Gastrocnemius medialis (tissue), 4 donors: ENCODE data around the gene PRKCH. TPM values are rescaled to one million over a fixed set of nuclear protein-coding genes. Genes with fewer than 3 reads are reported as not detected.
A peak's percentile ranks its signal among the peaks of the same experiment; 100 is the strongest.

ENCODE experiments used
- ATAC-seq, 2 donors: fragments of 150-250 bp; one replicate each; pipeline ENCODE4 v1.9.1; 2016
- DNase-seq, 2 donors: peaks; one replicate each; pipeline ENCODE4 v3.0.0-alpha.2; 2019
- H3K27ac ChIP-seq, 4 donors: fragments of 200-600 bp; sonication (generic); 1 replicate in 1 of 4; 2 replicates in 3 of 4; pipeline ENCODE4 v1.5.1; 2016 to 2018; ENCODE audit warnings: mild to moderate bottlenecking in 2 of 4, moderate library complexity in 1 of 4
- H3K27me3 ChIP-seq, 3 donors: fragments of 200-600 bp; sonication (generic) in 2 of 3; 1 replicate in 1 of 3; 2 replicates in 2 of 3; pipeline versions ENCODE4 v1.5.1 to v1.6.0; 2016 to 2019; ENCODE audit warnings: mild to moderate bottlenecking in 1 of 3, moderate library complexity in 1 of 3
- H3K36me3 ChIP-seq, 2 donors: fragments of 200-600 bp; sonication (generic) in 1 of 2; one replicate each; pipeline ENCODE4 v1.5.1; 2017 to 2018
- H3K4me1 ChIP-seq, 2 donors: fragments of 200-600 bp; sonication (generic) in 1 of 2; one replicate each; pipeline ENCODE4 v1.5.1; 2016 to 2017; ENCODE audit warnings: mild to moderate bottlenecking in 2 of 2
- H3K4me3 ChIP-seq, 4 donors: fragments of 200-600 bp; sonication (generic) in 3 of 4; 1 replicate in 1 of 4; 2 replicates in 3 of 4; pipeline ENCODE4 v1.5.1; 2016 to 2019; ENCODE audit warnings: mild to moderate bottlenecking in 2 of 4
- H3K9me3 ChIP-seq, 3 donors: fragments of 200-600 bp; sonication (generic) in 2 of 3; 1 replicate in 1 of 3; 2 replicates in 2 of 3; pipeline ENCODE4 v1.5.1; 2016 to 2019
- POLR2A ChIP-seq, 2 donors: fragments of 450-650 bp; IDR thresholded peaks; one replicate each; pipeline ENCODE4 v1.6.1; 2017; ENCODE audit warnings: antibody characterized with exemption in 2 of 2, mild to moderate bottlenecking in 2 of 2, moderate library complexity in 2 of 2
- in situ Hi-C, 4 donors: fragments of 200-750 bp; cut with MboI; loops; one replicate each; pipeline versions ENCODE4 v1.15.0 to v1.8.0; 2017; ENCODE audit warnings: low sequenced_read_pairs in 4 of 4
- intact Hi-C: fragments of 100-400 bp; cut with DNase I; formaldehyde crosslinking; loops from one replicate; pipeline ENCODE4 v1.15.1; 2023; ENCODE audit warnings: low total_unique reads
- total RNA-seq, 4 donors: library from RNA; depleted of rRNA; stranded (reverse); fragments of >200 nt; gene quantifications; one replicate each; pipeline versions ENCODE4 v1.1.0 to v1.2.3, GENCODE V29; 2016
- TF ChIP-seq, protein P1 (sequence below), 5 experiments: fragments of 450-650 bp in 3 of 5; fragments of 200-600 bp in 2 of 5; sonication (generic) in 2 of 5; IDR thresholded peaks in 4 of 5; conservative IDR thresholded peaks in 1 of 5; 1 replicate in 4 of 5; 2 replicates in 1 of 5; pipeline ENCODE4 v1.5.1; 2016 to 2019; ENCODE audit warnings: antibody characterized with exemption in 5 of 5, mild to moderate bottlenecking in 3 of 5, moderate library complexity in 3 of 5

PRKCH gene
- total RNA-seq, 4 donors from 2014 or later: 11.3 to 32.4 (median 16.6) TPM

DNA sequence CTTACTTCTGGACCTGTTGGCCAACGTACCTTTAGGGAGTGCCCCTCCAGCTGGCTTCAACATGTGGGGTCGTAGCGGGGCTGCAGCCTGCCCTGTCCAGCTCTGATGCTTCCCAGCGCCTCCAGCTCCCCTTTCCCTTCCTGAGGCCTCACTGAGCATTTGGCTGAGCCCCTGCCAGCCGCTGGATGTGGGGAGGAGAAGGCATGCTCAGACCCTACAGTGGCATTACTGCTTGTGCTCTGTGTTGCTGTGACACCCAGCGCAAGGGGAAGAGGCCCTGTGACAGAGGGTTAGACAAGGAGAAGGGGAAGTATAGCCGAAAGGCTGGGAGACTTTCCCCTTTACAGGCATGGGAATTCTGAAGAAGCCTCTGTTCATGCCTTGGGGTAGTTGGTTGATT, 145.9 kb downstream of the PRKCH start:
- intact Hi-C loops (no loop called here), in situ Hi-C loops (loop anchor here in 3 of 4 donors (10.0 to 25.0 kb wide), 5 partner anchors 258 to 670 kb away; no protein-coding TSS in a partner anchor)
- peaks cover 10 to 34% of the 10 kb centered on the region in 2 donors for H3K4me1 ChIP-seq
- no peaks in the 10 kb centered on the region for H3K9me3 ChIP-seq
- TF ChIP-seq, protein P1, sequence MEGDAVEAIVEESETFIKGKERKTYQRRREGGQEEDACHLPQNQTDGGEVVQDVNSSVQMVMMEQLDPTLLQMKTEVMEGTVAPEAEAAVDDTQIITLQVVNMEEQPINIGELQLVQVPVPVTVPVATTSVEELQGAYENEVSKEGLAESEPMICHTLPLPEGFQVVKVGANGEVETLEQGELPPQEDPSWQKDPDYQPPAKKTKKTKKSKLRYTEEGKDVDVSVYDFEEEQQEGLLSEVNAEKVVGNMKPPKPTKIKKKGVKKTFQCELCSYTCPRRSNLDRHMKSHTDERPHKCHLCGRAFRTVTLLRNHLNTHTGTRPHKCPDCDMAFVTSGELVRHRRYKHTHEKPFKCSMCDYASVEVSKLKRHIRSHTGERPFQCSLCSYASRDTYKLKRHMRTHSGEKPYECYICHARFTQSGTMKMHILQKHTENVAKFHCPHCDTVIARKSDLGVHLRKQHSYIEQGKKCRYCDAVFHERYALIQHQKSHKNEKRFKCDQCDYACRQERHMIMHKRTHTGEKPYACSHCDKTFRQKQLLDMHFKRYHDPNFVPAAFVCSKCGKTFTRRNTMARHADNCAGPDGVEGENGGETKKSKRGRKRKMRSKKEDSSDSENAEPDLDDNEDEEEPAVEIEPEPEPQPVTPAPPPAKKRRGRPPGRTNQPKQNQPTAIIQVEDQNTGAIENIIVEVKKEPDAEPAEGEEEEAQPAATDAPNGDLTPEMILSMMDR (IDR thresholded peaks at IDR 0.05 in 4 of 5, conservative IDR thresholded peaks at IDR 0.05 in 1 of 5): no peak
- no peak for TF ChIP-seq POLR2A (IDR thresholded peaks at IDR 0.05)
- ATAC-seq (no peak), DNase-seq (no peak)
- no peaks in the 10 kb centered on the region for H3K36me3 ChIP-seq
- no peak overlapping the region for H3K4me3 ChIP-seq
- peak overlapping the region in 1 of 4 donors; percentile 35 for H3K27ac ChIP-seq
- no peaks in the 10 kb centered on the region for H3K27me3 ChIP-seq

DNA sequence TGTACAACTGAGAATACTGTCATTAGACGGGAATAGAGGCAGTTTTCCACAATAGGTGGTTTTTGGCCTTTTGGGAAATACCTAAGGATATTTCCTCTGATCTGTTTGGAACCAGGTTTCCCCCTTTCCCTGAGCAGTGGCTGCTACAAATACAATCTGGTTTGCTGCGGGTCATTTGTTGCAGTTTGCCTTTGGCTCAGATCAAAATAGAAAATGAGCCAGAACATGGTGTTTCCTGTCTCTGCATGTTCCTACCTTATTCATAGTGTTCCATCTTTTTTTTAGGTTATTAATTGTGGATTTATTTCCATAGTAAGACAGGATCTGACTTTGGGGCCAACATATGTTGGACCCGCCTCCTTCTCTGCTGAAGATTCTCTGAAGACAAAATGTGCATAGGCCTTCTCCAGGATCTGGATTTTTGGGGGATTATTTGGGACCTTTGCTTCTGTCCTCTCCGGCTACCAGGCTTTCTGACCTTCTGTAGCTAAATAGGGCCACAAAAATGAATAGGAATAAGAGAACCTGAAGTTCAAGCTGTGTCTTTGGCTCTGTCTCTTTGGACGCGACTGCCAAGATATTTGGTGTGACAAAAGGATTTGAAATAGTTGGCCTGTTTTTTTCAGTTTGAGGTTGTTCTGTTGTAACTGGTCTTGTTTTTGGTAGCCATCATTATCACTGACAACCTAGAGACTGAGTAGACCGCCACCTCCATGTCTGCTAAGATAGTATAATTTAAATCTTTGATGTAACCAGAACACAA, 146.9 kb downstream of the PRKCH start:
- peak overlapping the region in 2 of 4 donors; percentile 24 to 35 for H3K27ac ChIP-seq
- intact Hi-C loops: no loop called here
- no peaks in the 10 kb centered on the region for H3K9me3 ChIP-seq
- no peak for ATAC-seq
- in situ Hi-C loops: loop anchor here in 3 of 4 donors (10.0 to 25.0 kb wide), 5 partner anchors 257 to 669 kb away; no protein-coding TSS in a partner anchor
- TF ChIP-seq POLR2A (IDR thresholded peaks at IDR 0.05): no peak
- TF ChIP-seq, protein P1 (IDR thresholded peaks at IDR 0.05 in 4 of 5, conservative IDR thresholded peaks at IDR 0.05 in 1 of 5): no peak
- H3K27me3 ChIP-seq: no peaks in the 10 kb centered on the region
- H3K36me3 ChIP-seq: no peaks in the 10 kb centered on the region
- H3K4me1 ChIP-seq: peaks cover 10 to 40% of the 10 kb centered on the region in 2 donors
- no peak for DNase-seq
- H3K4me3 ChIP-seq: no peak overlapping the region

DNA sequence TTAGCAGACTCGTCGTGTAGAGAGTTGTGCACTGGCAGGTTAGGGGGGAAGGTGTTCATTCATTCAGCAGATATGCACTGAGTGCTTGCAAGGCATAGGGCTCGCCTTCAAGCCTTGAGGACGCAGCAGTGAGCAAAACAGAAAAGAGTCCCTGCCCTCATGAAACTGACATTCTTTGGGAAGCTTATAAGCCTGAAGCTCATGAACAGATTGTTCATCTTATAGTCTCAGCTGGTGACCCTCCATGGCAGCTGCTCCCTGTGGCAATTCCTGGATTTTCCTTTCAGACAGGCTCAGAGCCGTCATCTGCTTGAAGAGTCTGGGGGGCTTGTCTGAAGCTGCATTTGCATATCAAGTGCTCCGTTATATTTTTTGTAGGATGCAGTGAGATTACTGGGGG, 148.4 kb downstream of the PRKCH start:
- H3K4me1 ChIP-seq: peaks cover 10 to 41% of the 10 kb centered on the region in 2 donors
- DNase-seq: no peak
- H3K4me3 ChIP-seq: no peak overlapping the region
- no peaks in the 10 kb centered on the region for H3K9me3 ChIP-seq
- H3K36me3 ChIP-seq: no peaks in the 10 kb centered on the region
- in situ Hi-C loops (loop anchor here (5.0 to 25.0 kb wide), 6 partner anchors 255 to 668 kb away; no protein-coding TSS in a partner anchor), intact Hi-C loops (no loop called here)
- peak overlapping the region in 1 of 4 donors; percentile 71 for H3K27ac ChIP-seq
- no peaks in the 10 kb centered on the region for H3K27me3 ChIP-seq
- no peak for TF ChIP-seq POLR2A (IDR thresholded peaks at IDR 0.05)
- TF ChIP-seq, protein P1 (IDR thresholded peaks at IDR 0.05 in 4 of 5, conservative IDR thresholded peaks at IDR 0.05 in 1 of 5): no peak
- ATAC-seq: no peak

DNA sequence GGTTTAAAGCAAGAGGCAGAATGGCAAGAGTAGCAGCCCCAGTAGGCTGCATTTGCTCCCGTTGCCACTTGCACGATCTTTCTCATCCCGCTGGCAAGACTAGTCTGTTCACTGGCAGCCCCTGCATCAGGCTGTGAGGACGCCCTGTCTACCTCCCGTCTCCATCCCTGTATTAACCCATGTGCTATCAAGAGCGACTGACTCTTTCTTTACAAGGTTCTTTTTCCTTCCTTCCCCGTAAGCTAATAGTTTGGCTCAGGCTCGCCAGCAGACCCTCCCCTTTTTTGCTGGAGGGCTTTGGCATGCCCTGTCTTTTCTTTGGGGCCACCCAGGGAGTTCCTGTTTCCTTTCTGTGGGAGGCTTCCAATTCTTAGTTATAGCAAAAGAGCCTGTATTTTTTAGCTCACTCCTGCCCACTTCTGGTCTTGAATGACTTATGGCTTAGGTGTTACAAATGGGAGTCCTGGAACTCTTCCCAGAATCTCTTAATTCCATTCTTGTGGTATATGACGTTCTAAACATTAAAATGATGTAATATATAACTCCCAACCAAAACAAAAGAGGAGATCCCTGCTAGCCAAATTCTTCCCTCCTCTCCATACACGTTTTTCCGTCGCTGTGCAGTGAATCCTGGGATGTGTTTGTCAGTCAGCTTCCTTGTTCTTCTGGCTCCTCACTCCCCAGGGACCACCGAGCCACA, 149.0 kb downstream of the PRKCH start:
- ATAC-seq (no peak), DNase-seq (no peak)
- Histone ChIP-seq H3K4me1 (peaks cover 10 to 45% of the 10 kb centered on the region in 2 donors), H3K4me3 (no peak overlapping the region), H3K36me3 (no peaks in the 10 kb centered on the region), H3K27me3 (no peaks in the 10 kb centered on the region), H3K27ac (peak overlapping the region in 3 of 4 donors; percentile 40 to 71 (median 66)), H3K9me3 (no peaks in the 10 kb centered on the region)
- in situ Hi-C loops (loop anchor here in 3 of 4 donors (5.0 to 25.0 kb wide), 3 partner anchors 262 to 667 kb away; no protein-coding TSS in a partner anchor), intact Hi-C loops (no loop called here)
- TF ChIP-seq, protein P1 (IDR thresholded peaks at IDR 0.05 in 4 of 5, conservative IDR thresholded peaks at IDR 0.05 in 1 of 5): no peak
- TF ChIP-seq POLR2A (IDR thresholded peaks at IDR 0.05): no peak
